HEK293 (cell line): ENCODE data around the gene BCAP31.

ENCODE experiments used
- ATF2 ChIP-seq: fragments of 450-650 bp; formaldehyde crosslinking; IDR thresholded peaks from 2 replicates; pipeline ENCODE4 v1.5.1; 2016; ENCODE audit warnings: missing biosample characterization, missing genetic modification characterization, low read depth
- BCL11A ChIP-seq: fragments of 450-650 bp; formaldehyde crosslinking; IDR thresholded peaks from 2 replicates; pipeline ENCODE4 v1.5.1; 2016; ENCODE audit warnings: low read depth, missing biosample characterization, missing genetic modification characterization
- CTCF ChIP-seq: fragments of 450-650 bp; formaldehyde crosslinking; IDR thresholded peaks from 2 replicates; pipeline ENCODE4 v1.5.1; 2016; ENCODE audit warnings: missing biosample characterization, missing genetic modification characterization
- PBX3 ChIP-seq: sonication (generic); formaldehyde crosslinking; IDR thresholded peaks from 2 replicates; pipeline ENCODE4 v1.8.1; 2022; ENCODE audit warnings: mild to moderate bottlenecking, moderate library complexity, missing genetic modification reagents
- PRDM4 ChIP-seq: fragments of 450-650 bp; formaldehyde crosslinking; IDR thresholded peaks from 2 replicates; pipeline ENCODE4 v1.5.1; 2017; ENCODE audit warnings: missing biosample characterization, missing genetic modification characterization
- YY1 ChIP-seq: fragments of 450-650 bp; formaldehyde crosslinking; IDR thresholded peaks from 2 replicates; pipeline ENCODE4 v1.5.1; 2018; ENCODE audit warnings: missing biosample characterization, missing genetic modification characterization
- ZBTB48 ChIP-seq: fragments of 450-650 bp; formaldehyde crosslinking; IDR thresholded peaks from 2 replicates; pipeline ENCODE4 v1.5.1; 2016; ENCODE audit warnings: missing biosample characterization, missing genetic modification characterization
- ZNF274 ChIP-seq, 2 experiments: fragments of 200-500 bp in 1 of 2; fragments of 450-650 bp in 1 of 2; sonication (Bioruptor generic) in 1 of 2; formaldehyde crosslinking in 1 of 2; IDR thresholded peaks; 2 replicates each; pipeline versions ENCODE4 v1.5.1 to v1.6.1; 2014 to 2016; ENCODE audit warnings: borderline replicate concordance in 1 of 2, inconsistent platforms in 1 of 2, low read length in 1 of 2, missing biosample characterization in 1 of 2, missing genetic modification characterization in 1 of 2
- ZNF324 ChIP-seq: fragments of 450-650 bp; formaldehyde crosslinking; IDR thresholded peaks from 2 replicates; pipeline ENCODE4 v1.5.1; 2016; ENCODE audit warnings: missing biosample characterization, missing genetic modification characterization
- ZNF785 ChIP-seq: fragments of 450-650 bp; formaldehyde crosslinking; IDR thresholded peaks from 2 replicates; pipeline ENCODE4 v1.5.1; 2016; ENCODE audit warnings: missing biosample characterization, missing genetic modification characterization

- TF ChIP-seq ATF2 (tag by site-specific recombination) (no peak), YY1 (no peak), BCL11A (no peak), ZNF274 (IDR thresholded peaks at IDR 0.05; ENCODE audit: low read length) (no peak), ZNF274 (tag by site-specific recombination; IDR thresholded peaks at IDR 0.05; ENCODE audit: borderline replicate concordance) (no peak), CTCF (tag by site-specific recombination) (peak; percentile 10; the same call in 1 of the 2 replicates), ZNF324 (tag by site-specific recombination) (no peak), ZNF785 (no peak), ZBTB48 (tag by site-specific recombination) (no peak), PBX3 (no peak), PRDM4 (tag by site-specific recombination) (no peak)
These were observed 44.3 kb upstream of the BCAP31 start for GRCh38 chrX:153768311-153769157.
